Upper lobe of right lung (tissue), 1 donor: Measurements from ENCODE around the gene GALNT14. TPM values are rescaled to one million over a fixed set of nuclear protein-coding genes. Genes with fewer than 3 reads are reported as not detected.

Experiments
- ATAC-seq: fragments of 200-7000 bp; cut with Tn5 transposase; one replicate; pipeline ENCODE4 v1.9.1; 2020; ENCODE audit warnings: mild to moderate bottlenecking, moderate library complexity
- DNase-seq: peaks from one replicate; pipeline ENCODE4 v3.0.0-alpha.2; 2020
- H3K27ac ChIP-seq: fragments of 200-600 bp; one replicate; pipeline ENCODE4 v1.8.0; 2022
- H3K27me3 ChIP-seq: fragments of 200-600 bp; one replicate; pipeline ENCODE4 v1.8.0; 2022; ENCODE audit warnings: mild to moderate bottlenecking
- H3K36me3 ChIP-seq: fragments of 200-600 bp; one replicate; pipeline ENCODE4 v1.8.0; 2022
- H3K4me1 ChIP-seq: fragments of 200-600 bp; one replicate; pipeline ENCODE4 v1.8.0; 2022
- H3K4me3 ChIP-seq: fragments of 200-600 bp; one replicate; pipeline ENCODE4 v1.8.0; 2022; ENCODE audit warnings: mild to moderate bottlenecking
- H3K9me3 ChIP-seq: fragments of 200-600 bp; one replicate; pipeline ENCODE4 v1.8.0; 2022
- intact Hi-C: fragments of 100-400 bp; cut with DNase I; formaldehyde crosslinking; loops from one replicate; pipeline ENCODE4 v1.11.0; 2022
- total RNA-seq: library from RNA; stranded (reverse); fragmentation: NEBNext Ultra II Directional; extraction: Animal tissue kit (Norgen Biotek cat#: 25700); gene quantifications from one replicate; pipeline ENCODE4 v1.2.1, GENCODE V29; 2021
- TF ChIP-seq, protein P1 (sequence below): fragments of 200-600 bp; IDR thresholded peaks from one replicate; pipeline ENCODE4 v1.8.0; 2022; ENCODE audit warnings: antibody characterized with exemption
- donor health status: DM: no; HTN: yes; CAD: no; lungs with severe emphysema.

GALNT14 gene
- total RNA-seq, 1 donor from 2014 or later = 0.81 TPM

- Histone ChIP-seq H3K4me3 (no peak overlapping the region), H3K9me3 (no peaks in the 10 kb centered on the region), H3K4me1 (no peaks in the 10 kb centered on the region), H3K36me3 (no peaks in the 10 kb centered on the region), H3K27me3 (no peaks in the 10 kb centered on the region), H3K27ac (no peak overlapping the region)
- no peak for ATAC-seq
- TF ChIP-seq, protein P1, sequence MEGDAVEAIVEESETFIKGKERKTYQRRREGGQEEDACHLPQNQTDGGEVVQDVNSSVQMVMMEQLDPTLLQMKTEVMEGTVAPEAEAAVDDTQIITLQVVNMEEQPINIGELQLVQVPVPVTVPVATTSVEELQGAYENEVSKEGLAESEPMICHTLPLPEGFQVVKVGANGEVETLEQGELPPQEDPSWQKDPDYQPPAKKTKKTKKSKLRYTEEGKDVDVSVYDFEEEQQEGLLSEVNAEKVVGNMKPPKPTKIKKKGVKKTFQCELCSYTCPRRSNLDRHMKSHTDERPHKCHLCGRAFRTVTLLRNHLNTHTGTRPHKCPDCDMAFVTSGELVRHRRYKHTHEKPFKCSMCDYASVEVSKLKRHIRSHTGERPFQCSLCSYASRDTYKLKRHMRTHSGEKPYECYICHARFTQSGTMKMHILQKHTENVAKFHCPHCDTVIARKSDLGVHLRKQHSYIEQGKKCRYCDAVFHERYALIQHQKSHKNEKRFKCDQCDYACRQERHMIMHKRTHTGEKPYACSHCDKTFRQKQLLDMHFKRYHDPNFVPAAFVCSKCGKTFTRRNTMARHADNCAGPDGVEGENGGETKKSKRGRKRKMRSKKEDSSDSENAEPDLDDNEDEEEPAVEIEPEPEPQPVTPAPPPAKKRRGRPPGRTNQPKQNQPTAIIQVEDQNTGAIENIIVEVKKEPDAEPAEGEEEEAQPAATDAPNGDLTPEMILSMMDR = no peak
- no peak for DNase-seq
- intact Hi-C loops = no loop called here
Observed at GRCh38 chr2:31151501-31151900, 13.3 kb upstream of the GALNT14 start.

DNA sequence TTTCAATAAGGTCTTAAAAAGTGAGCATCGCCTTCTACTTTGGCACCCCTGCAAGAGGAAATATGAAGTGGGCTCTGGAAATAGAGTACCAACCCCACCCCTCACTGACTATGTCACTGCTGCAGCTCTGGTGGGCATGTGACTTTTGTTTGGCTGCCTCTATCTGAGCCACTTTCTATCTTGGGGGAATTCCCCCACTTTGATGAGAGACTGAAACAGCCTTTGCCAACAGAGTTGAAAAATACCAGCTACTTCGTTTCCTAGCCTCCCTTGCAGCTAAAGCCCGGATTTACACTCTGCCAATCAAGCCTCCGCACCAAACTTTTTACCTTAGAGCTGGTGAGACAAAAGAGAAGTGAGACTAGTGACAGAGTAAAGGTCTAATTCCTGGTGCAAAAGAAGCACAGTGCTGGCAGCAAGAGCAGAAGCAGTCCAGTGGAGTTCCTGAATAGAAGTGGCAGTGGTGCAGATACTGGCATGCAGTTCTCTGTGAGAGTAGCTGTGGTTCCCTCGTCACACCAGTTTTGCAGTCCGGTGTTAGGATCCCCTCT, 12.0 kb upstream of the GALNT14 start:
- H3K27me3 ChIP-seq = no peaks in the 10 kb centered on the region
- intact Hi-C loops = no loop called here
- no peaks in the 10 kb centered on the region for H3K9me3 ChIP-seq
- TF ChIP-seq, protein P1 = no peak
- H3K27ac ChIP-seq = no peak overlapping the region
- H3K36me3 ChIP-seq = no peaks in the 10 kb centered on the region
- H3K4me1 ChIP-seq = no peaks in the 10 kb centered on the region
- no peak for DNase-seq
- no peak overlapping the region for H3K4me3 ChIP-seq
- no peak for ATAC-seq

DNA sequence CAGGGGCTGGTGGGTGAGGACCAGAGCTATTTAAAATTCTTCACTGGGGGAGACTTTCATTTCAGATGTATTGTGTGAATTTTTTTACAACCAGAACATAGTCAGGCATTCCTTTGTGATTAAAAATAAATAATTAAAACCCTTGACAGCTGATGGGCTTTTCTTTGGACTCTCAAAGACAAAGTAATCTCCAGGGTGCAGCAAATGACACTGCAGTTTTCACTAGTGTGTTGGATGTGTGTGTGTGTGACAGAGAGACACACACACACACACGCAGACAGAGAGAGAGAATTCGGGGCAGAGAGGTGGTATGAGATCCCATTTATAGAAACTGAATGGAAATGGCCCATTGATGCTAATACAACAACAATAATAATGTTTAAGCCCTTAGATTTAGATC, 10.3 kb upstream of the GALNT14 start:
- Histone ChIP-seq H3K9me3 (no peaks in the 10 kb centered on the region), H3K27me3 (peaks cover 6% of the 10 kb centered on the region), H3K27ac (no peak overlapping the region), H3K36me3 (no peaks in the 10 kb centered on the region), H3K4me1 (no peaks in the 10 kb centered on the region), H3K4me3 (no peak overlapping the region)
- TF ChIP-seq, protein P1 = no peak
- no peak for DNase-seq
- intact Hi-C loops = no loop called here
- no peak for ATAC-seq

- Histone ChIP-seq H3K27me3 (peaks cover 6% of the 10 kb centered on the region), H3K4me1 (no peaks in the 10 kb centered on the region), H3K36me3 (no peaks in the 10 kb centered on the region), H3K4me3 (no peak overlapping the region), H3K27ac (no peak overlapping the region), H3K9me3 (no peaks in the 10 kb centered on the region)
- DNase-seq = no peak
- ATAC-seq = no peak
- TF ChIP-seq, protein P1 = no peak
- intact Hi-C loops = no loop called here
Observed at GRCh38 chr2:31147645-31148044, 9.4 kb upstream of the GALNT14 start.

DNA sequence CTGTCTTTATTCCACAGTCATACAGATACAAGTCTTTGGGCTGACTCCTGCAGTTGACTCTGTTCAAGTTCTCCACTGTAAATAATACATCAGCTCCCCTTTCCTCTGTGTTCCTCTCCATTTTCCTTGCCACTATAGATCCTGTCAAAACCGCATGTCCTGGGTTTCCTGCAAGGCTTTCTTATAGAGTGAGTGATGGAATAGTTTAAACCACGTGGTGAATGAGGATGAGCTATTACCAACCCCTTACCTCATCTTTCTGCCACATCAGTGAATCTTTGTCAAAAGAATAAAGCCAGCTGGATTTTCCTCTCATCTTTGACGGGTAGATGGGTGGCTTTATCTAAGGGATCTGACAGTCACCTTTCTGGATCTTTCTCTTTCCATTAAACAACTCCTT, 3.9 kb upstream of the GALNT14 start:
- intact Hi-C loops = no loop called here
- ATAC-seq (no peak), DNase-seq (no peak)
- Histone ChIP-seq H3K9me3 (no peaks in the 10 kb centered on the region), H3K27ac (no peak overlapping the region), H3K4me1 (peaks cover 6% of the 10 kb centered on the region), H3K4me3 (no peak overlapping the region), H3K27me3 (peaks cover 15% of the 10 kb centered on the region), H3K36me3 (no peaks in the 10 kb centered on the region)
- TF ChIP-seq, protein P1 = no peak
